Neural progenitor cell (in vitro differentiated cells): ENCODE data around the gene PPP1CB. TPM values are rescaled to one million over a fixed set of nuclear protein-coding genes. Genes with fewer than 3 reads are reported as not detected.
"Not testable (repeated sequence)": the region's sequence is repeated elsewhere in the genome, so short reads cannot be mapped to it uniquely, and the experiment has no call there.

ENCODE experiments used
- DNase-seq: peaks from one replicate; pipeline ENCODE4 v3.0.0-alpha.2; 2016; ENCODE audit warnings: low spot score
- H2AFZ ChIP-seq: fragments of 200-600 bp; sonication (generic); replicated peaks from 2 replicates; pipeline ENCODE4 v1.6.1; 2016; ENCODE audit warnings: antibody characterized with exemption
- H3F3A ChIP-seq: fragments of 200-600 bp; sonication (generic); 2 replicates; pipeline ENCODE4 v1.6.1; 2016; ENCODE audit warnings: antibody characterized with exemption, low read depth
- H3K27ac ChIP-seq: fragments of 200-600 bp; sonication (generic); 2 replicates; pipeline ENCODE4 v1.5.1; 2016; ENCODE audit warnings: mild to moderate bottlenecking
- H3K27me3 ChIP-seq: fragments of 200-600 bp; sonication (generic); 2 replicates; pipeline ENCODE4 v1.6.1; 2016; ENCODE audit warnings: mild to moderate bottlenecking, moderate library complexity
- H3K36me3 ChIP-seq: fragments of 200-600 bp; sonication (generic); 2 replicates; pipeline ENCODE4 v1.5.1; 2016
- H3K4me1 ChIP-seq: fragments of 200-600 bp; sonication (generic); 2 replicates; pipeline ENCODE4 v1.6.1; 2016; ENCODE audit warnings: mixed run types
- H3K4me2 ChIP-seq: fragments of 200-600 bp; sonication (generic); 2 replicates; pipeline ENCODE4 v1.6.1; 2016
- H3K4me3 ChIP-seq: fragments of 200-600 bp; sonication (generic); 2 replicates; pipeline ENCODE4 v1.5.1; 2016
- H3K79me2 ChIP-seq: fragments of 200-600 bp; sonication (generic); 2 replicates; pipeline ENCODE4 v1.6.1; 2016; ENCODE audit warnings: low read depth
- H3K9ac ChIP-seq: fragments of 200-600 bp; sonication (generic); 2 replicates; pipeline ENCODE4 v1.6.1; 2016
- H3K9me3 ChIP-seq: fragments of 200-600 bp; sonication (generic); 2 replicates; pipeline ENCODE4 v1.5.1; 2016; ENCODE audit warnings: low read depth
- H4K20me1 ChIP-seq: fragments of 200-600 bp; sonication (generic); 2 replicates; pipeline ENCODE4 v1.6.1; 2016; ENCODE audit warnings: low read depth
- H3K27ac Mint-ChIP-seq: 3 replicates; pipeline ENCODE4 v1.8.0; 2021; ENCODE audit warnings: mixed read lengths
- H3K27me3 Mint-ChIP-seq: 2 replicates; pipeline ENCODE4 v1.8.0; 2022; ENCODE audit warnings: low read depth, mild to moderate bottlenecking, inconsistent platforms, moderate library complexity, mixed read lengths; ENCODE audit not compliant: insufficient read depth
- H3K36me3 Mint-ChIP-seq: 3 replicates; pipeline ENCODE4 v1.8.0; 2021; ENCODE audit warnings: mixed read lengths
- H3K4me1 Mint-ChIP-seq: 3 replicates; pipeline ENCODE4 v1.8.0; 2021; ENCODE audit warnings: mixed read lengths
- H3K4me3 Mint-ChIP-seq: 3 replicates; pipeline ENCODE4 v1.8.0; 2021; ENCODE audit warnings: mild to moderate bottlenecking, moderate library complexity, mixed read lengths
- H3K9me3 Mint-ChIP-seq: 3 replicates; pipeline ENCODE4 v1.8.0; 2020; ENCODE audit warnings: mixed read lengths
- CTCF ChIP-seq: fragments of 200-600 bp; sonication (generic); IDR thresholded peaks from 2 replicates; pipeline ENCODE4 v1.5.1; 2017; ENCODE audit warnings: antibody characterized with exemption, mild to moderate bottlenecking
- EZH2 ChIP-seq: fragments of 200-600 bp; sonication (generic); IDR thresholded peaks from 2 replicates; pipeline ENCODE4 v1.6.1; 2017; ENCODE audit warnings: antibody characterized with exemption, mild to moderate bottlenecking, moderate library complexity
- EZH2phosphoT487 ChIP-seq: fragments of 200-600 bp; sonication (generic); IDR thresholded peaks from 2 replicates; pipeline ENCODE4 v1.6.1; 2017; ENCODE audit warnings: antibody characterized with exemption
- total RNA-seq: library from RNA; depleted of rRNA; stranded (reverse); fragments of >200 nt; gene quantifications from 2 replicates; pipeline ENCODE4 v1.2.3, GENCODE V29; 2015; ENCODE audit warnings: low replicate concordance

PPP1CB gene
- total RNA-seq, 1 donor from 2014 or later: 244 TPM

GRCh38 chr2:28780496-28780895 lies 28.9 kb downstream of the PPP1CB start:
- no peak for DNase-seq
- no peak overlapping the region for H3K4me2 ChIP-seq
- no peaks in the 10 kb centered on the region for H3K27me3 ChIP-seq
- H4K20me1 ChIP-seq: peaks cover 47% of the 10 kb centered on the region
- H3K27ac ChIP-seq: no peak overlapping the region
- H3K79me2 ChIP-seq: peaks cover 50% of the 10 kb centered on the region
- peaks cover 2% of the 10 kb centered on the region for H3K27me3 Mint-ChIP-seq
- no peak overlapping the region for H3K27ac Mint-ChIP-seq
- H3K4me3 ChIP-seq: no peak overlapping the region
- H3K9ac ChIP-seq: no peak overlapping the region
- peaks cover 41% of the 10 kb centered on the region for H3K36me3 Mint-ChIP-seq
- H3K4me1 ChIP-seq: no peaks in the 10 kb centered on the region
- peaks cover 6% of the 10 kb centered on the region for H3F3A ChIP-seq
- H3K9me3 Mint-ChIP-seq: no peaks in the 10 kb centered on the region
- H3K4me3 Mint-ChIP-seq: no peak overlapping the region
- no peak overlapping the region for H2AFZ ChIP-seq
- TF ChIP-seq CTCF (no peak), EZH2phosphoT487 (no peak), EZH2 (no peak)
- no peaks in the 10 kb centered on the region for H3K9me3 ChIP-seq
- H3K4me1 Mint-ChIP-seq: no peaks in the 10 kb centered on the region
- H3K36me3 ChIP-seq: peaks cover 36% of the 10 kb centered on the region

DNA sequence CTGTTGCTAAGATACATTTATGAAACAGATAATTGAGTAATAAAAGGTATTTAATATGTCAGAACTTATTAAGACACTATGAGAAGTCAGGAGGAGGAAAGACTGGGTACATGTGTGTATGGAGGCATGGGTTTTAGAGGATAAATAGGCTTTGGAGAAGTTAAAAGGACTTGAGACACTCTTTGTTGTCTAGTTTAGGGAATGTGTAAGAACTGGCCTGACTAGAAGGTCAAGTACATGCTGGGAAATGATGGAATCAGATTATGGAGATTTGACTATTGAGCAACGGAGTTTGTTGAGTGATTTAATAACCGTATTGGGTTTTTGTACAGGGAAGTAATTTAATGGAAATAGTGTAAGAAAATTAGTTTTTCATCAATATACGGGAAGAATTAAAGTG lies 30.8 kb downstream of the PPP1CB start:
- Mint-ChIP-seq H3K4me3 (no peak overlapping the region), H3K36me3 (peaks cover 32% of the 10 kb centered on the region), H3K9me3 (no peaks in the 10 kb centered on the region), H3K27ac (no peak overlapping the region), H3K27me3 (peaks cover 2% of the 10 kb centered on the region), H3K4me1 (no peaks in the 10 kb centered on the region)
- peaks cover 33% of the 10 kb centered on the region for H4K20me1 ChIP-seq
- H3K27me3 ChIP-seq: no peaks in the 10 kb centered on the region
- H3K4me1 ChIP-seq: no peaks in the 10 kb centered on the region
- H3K4me2 ChIP-seq: no peak overlapping the region
- H3K36me3 ChIP-seq: peaks cover 44% of the 10 kb centered on the region
- no peaks in the 10 kb centered on the region for H3K9me3 ChIP-seq
- no peak overlapping the region for H3K4me3 ChIP-seq
- H3K27ac ChIP-seq: no peak overlapping the region
- DNase-seq: no peak
- no peak overlapping the region for H2AFZ ChIP-seq
- peaks cover 6% of the 10 kb centered on the region for H3F3A ChIP-seq
- TF ChIP-seq CTCF (no peak), EZH2phosphoT487 (no peak), EZH2 (no peak)
- peaks cover 34% of the 10 kb centered on the region for H3K79me2 ChIP-seq
- H3K9ac ChIP-seq: no peak overlapping the region

DNA sequence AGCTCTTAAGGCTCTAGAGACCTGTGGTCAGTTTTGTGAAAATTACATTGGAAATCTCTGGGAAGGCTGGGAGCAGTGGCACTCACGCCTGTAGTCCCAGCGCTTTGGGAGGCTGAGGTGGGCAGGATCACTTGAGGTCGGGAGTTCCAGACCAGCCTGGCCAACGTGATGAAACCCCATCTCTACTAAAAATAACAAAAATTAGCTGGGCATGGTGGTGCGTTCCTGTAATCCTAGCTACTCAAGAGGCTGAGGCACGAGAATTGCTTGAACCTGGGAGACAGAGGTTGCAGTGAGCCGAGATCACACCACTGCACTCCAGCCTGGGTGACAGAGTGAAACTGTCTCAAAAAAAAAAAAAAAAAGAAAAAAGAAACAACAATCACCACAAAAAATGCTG lies 32.9 kb downstream of the PPP1CB start:
- not testable (repeated sequence) for H3K9me3 Mint-ChIP-seq, H3K27ac Mint-ChIP-seq, H3K27me3 Mint-ChIP-seq, H3K4me3 Mint-ChIP-seq, H3K9me3 ChIP-seq, H3K4me1 ChIP-seq, H3F3A ChIP-seq, H2AFZ ChIP-seq, H3K4me1 Mint-ChIP-seq, H3K27ac ChIP-seq, H3K4me3 ChIP-seq, H3K27me3 ChIP-seq, H3K4me2 ChIP-seq, H3K9ac ChIP-seq, DNase-seq
- H4K20me1 ChIP-seq: peaks cover 15% of the 10 kb centered on the region
- peaks cover 13% of the 10 kb centered on the region for H3K79me2 ChIP-seq
- H3K36me3 Mint-ChIP-seq: peaks cover 35% of the 10 kb centered on the region
- peaks cover 53% of the 10 kb centered on the region for H3K36me3 ChIP-seq

DNA sequence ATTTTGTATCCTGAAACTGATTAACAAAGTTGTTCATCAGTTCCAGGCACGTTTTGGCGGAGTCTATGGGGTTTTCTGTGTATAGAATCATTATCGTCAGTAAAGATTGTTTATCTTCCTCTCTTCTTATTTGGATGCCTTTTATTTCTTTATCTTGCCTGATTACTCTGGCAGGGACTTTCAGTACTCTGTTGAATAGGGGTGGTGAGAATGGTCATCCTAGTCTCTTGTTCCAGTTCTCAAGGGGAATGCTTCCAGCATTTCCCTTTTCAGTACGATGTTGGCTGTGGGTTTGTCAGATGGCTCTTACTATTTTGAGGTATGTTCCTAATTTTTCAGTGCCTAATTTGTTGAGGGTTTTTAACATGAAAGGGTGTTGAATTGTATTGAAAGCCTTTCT lies 45.0 kb downstream of the PPP1CB start:
- TF ChIP-seq CTCF: no peak
- no peak for TF ChIP-seq EZH2phosphoT487
- TF ChIP-seq EZH2: no peak
- Mint-ChIP-seq H3K27me3 (peaks cover 4% of the 10 kb centered on the region), H3K36me3 (peaks cover 57% of the 10 kb centered on the region), H3K9me3 (peaks cover 31% of the 10 kb centered on the region), H3K4me1 (no peaks in the 10 kb centered on the region), H3K27ac (no peak overlapping the region), H3K4me3 (no peak overlapping the region)
- H4K20me1 ChIP-seq: peaks cover 19% of the 10 kb centered on the region
- no peak overlapping the region for H3K4me3 ChIP-seq
- H2AFZ ChIP-seq: no peak overlapping the region
- no peaks in the 10 kb centered on the region for H3K4me1 ChIP-seq
- H3K9ac ChIP-seq: no peak overlapping the region
- H3K4me2 ChIP-seq: no peak overlapping the region
- H3K79me2 ChIP-seq: peaks cover 42% of the 10 kb centered on the region
- peaks cover 5% of the 10 kb centered on the region for H3F3A ChIP-seq
- no peaks in the 10 kb centered on the region for H3K27me3 ChIP-seq
- no peak overlapping the region for H3K27ac ChIP-seq
- no peak for DNase-seq
- peaks cover 58% of the 10 kb centered on the region for H3K36me3 ChIP-seq
- H3K9me3 ChIP-seq: no peaks in the 10 kb centered on the region
